Stimulated activated CD8-positive, alpha-beta memory T cell treated with anti-CD3 and anti-CD28 coated beads, Interleukin-12 subunit alpha, Interleukin-12 subunit beta, amount 100 ng/mL, for 1 hour (primary cell): ENCODE measurements around the gene RPL37.
"Not testable (repeated sequence)": the region's sequence is repeated elsewhere in the genome, so short reads cannot be mapped to it uniquely, and the experiment has no call there.

ENCODE experiments used
- DNase-seq: peaks from one replicate; pipeline ENCODE4 v3.0.0-alpha.2; 2020; ENCODE audit warnings: low read depth

RPL37 gene

GRCh38 chr5:40833712-40834229, 1.3 kb downstream of the RPL37 start:
- DNase-seq: no peak

- DNase-seq: no peak
Measured at GRCh38 chr5:40832345-40832744, 2.7 kb downstream of the RPL37 start.

- DNase-seq: no peak
Measured at GRCh38 chr5:40831346-40832210, 3.4 kb downstream of the RPL37 start.

- no peak for DNase-seq
Measured at GRCh38 chr5:40829748-40830533, 5.1 kb downstream of the RPL37 start.

- no peak for DNase-seq
Measured at GRCh38 chr5:40828690-40829661, 6.0 kb downstream of the RPL37 start.

- DNase-seq: no peak
Measured at GRCh38 chr5:40828021-40828631, 6.9 kb downstream of the RPL37 start.

- no peak for DNase-seq
Measured at GRCh38 chr5:40827188-40827977, 7.6 kb downstream of the RPL37 start.

- no peak for DNase-seq
Measured at GRCh38 chr5:40826489-40827187, 8.4 kb downstream of the RPL37 start.

- not testable (repeated sequence) for DNase-seq
Measured at GRCh38 chr5:40825461-40826043, 9.5 kb downstream of the RPL37 start.

GRCh38 chr5:40823459-40823858, 11.6 kb downstream of the RPL37 start:
- DNase-seq: no peak

- no peak for DNase-seq
Measured at GRCh38 chr5:40813698-40814281, 21.2 kb downstream of the RPL37 start.

- DNase-seq: no peak
Measured at GRCh38 chr5:40812125-40812524, 22.9 kb downstream of the RPL37 start.

- no peak for DNase-seq
Measured at GRCh38 chr5:40801771-40802562, 33.1 kb downstream of the RPL37 start.

- no peak for DNase-seq
Measured at GRCh38 chr5:40799258-40799657, 35.8 kb downstream of the RPL37 start.

- DNase-seq: no peak
Measured at GRCh38 chr5:40798801-40799210, 36.2 kb downstream of the RPL37 start.

GRCh38 chr5:40798012-40798800, 36.8 kb downstream of the RPL37 start, which contains the start of gene PRKAA1:
Gene PRKAA1 (minus strand): TSS chr5:40798374. CDS start chr5:40798189, 185 bp downstream.
- DNase-seq: peak; percentile 78
